GM19099 (cell line): ENCODE data around the gene RHBDF2.

ENCODE experiments used
- POLR2A ChIP-seq: IDR thresholded peaks from 3 replicates; pipeline ENCODE4 v1.6.1; 2011; ENCODE audit warnings: low read depth; ENCODE audit not compliant: insufficient read length; ENCODE audit errors: extremely low read depth

RHBDF2 gene

GRCh38 chr17:76469076-76469990 lies 31.9 kb downstream of the RHBDF2 start:
- TF ChIP-seq POLR2A, result no peak

GRCh38 chr17:76468634-76469010 lies 32.6 kb downstream of the RHBDF2 start:
- TF ChIP-seq POLR2A, result no peak

DNA sequence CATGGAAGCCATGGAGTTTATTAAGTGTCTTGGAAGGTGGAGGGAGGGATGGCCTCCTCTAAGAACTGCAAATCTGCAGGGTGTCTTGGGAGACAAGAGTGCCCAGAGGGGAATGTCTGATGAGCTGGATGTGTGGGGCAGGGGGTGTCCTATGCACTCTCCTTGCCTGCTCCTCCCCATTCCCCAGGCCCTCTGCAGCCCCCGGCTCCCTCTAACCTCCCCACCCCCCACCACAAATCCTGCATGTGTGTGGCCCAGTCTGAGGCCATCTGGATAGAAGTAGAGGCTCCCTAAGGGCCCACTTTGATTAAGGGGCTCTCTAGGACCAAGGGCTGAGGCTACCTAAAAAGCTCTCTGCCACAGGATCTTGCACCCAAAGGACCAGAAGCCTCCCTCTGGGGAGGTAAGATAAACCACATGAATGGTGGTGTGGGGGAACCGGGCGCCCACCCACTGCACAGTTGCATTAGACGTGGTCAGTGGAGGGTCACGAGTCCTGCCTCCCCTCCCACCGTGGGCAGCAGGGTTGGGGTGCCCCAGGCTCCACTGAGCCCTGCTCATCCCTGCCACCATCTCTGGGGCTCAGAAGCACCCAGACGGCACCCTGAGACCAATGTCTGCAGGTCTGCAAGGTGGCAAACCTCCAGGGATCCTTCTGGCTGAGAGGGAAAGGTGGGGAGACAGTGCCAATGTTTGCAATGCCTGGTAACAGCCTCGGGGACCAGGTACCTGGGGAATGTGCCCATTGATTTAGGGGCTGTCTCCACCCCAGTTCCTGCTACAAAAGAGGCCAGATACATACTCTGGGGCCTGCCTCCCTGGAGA lies 33.2 kb downstream of the RHBDF2 start:
- no peak for TF ChIP-seq POLR2A

DNA sequence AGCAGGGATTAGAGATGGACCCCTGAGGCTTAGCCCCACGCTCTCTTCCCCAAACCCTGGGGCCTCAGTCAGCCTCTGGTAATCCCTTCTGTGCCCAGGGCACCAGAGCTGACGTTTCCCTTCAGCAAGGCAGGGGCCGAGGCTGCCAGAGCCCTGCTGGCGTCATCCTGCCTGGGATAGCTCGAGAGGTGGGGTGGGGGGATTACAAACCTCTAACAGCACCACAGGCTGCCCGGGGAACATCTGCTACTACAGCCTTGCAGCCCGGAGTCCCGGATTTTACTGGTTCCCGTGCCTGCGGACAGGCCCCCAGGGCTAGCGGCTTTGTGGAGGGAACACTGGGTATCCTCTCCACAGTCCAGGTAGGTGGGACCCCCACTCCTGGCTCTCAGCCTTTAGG lies 33.9 kb downstream of the RHBDF2 start, which contains the start of gene AANAT:
Gene AANAT (plus strand): TSS at position 238 of the 400 bp plus-strand sequence. CDS start 1,144 bp downstream, outside the sequence.
- TF ChIP-seq POLR2A, result no peak

DNA sequence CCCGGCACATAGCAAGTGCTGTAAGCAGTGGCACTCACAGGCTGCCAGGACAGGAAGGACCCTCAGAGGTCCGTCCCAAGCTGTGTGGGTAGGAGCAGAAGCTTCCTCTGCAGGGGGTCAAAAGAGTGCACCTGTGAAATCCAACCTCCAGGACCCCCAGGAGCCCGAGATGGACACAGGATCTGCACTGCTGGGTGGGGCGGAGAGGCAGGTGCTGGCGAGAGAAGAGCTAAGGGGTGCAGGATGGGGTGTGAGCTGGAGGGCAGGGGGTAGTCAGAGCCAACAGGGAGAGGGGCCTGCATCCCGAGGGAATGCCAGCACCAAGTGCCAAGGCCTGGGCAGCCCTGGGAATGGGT lies 34.5 kb downstream of the RHBDF2 start:
- TF ChIP-seq POLR2A, result no peak

DNA sequence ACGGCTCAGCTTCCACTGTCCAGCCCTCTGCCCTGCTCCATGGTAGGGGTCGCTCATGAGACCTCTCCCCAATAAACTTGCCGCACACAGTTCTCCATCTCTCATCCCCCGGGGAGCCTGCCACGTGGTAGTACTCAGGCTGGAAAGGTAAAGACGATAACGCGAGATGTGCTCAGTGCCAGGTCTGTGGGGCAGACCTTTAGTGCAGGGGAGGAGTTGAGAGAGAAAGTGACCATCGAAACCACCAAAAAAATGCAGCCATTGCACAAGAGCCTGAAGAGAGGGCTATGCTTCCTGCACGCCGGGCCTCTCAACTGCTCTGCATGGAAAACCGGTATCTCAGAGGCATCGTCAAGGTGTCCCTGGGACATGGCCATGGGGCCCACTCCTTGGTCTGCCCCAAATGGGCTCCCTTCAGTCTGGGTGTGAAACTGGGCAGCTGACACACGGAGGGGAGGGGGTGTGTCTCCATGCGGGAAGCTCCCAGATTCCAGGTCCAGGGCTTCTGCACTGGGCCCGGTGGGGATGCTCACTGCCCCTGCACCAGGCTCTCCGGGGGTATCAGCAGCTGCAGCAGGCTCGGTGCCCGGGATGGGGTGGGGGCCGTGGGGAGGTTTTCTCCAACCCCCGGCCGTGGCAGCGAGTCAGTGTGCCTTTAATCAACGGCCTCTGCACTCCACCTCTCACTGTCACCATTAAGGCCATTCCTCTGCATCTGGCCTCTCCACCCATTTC lies 38.5 kb downstream of the RHBDF2 start:
- TF ChIP-seq POLR2A, result no peak

DNA sequence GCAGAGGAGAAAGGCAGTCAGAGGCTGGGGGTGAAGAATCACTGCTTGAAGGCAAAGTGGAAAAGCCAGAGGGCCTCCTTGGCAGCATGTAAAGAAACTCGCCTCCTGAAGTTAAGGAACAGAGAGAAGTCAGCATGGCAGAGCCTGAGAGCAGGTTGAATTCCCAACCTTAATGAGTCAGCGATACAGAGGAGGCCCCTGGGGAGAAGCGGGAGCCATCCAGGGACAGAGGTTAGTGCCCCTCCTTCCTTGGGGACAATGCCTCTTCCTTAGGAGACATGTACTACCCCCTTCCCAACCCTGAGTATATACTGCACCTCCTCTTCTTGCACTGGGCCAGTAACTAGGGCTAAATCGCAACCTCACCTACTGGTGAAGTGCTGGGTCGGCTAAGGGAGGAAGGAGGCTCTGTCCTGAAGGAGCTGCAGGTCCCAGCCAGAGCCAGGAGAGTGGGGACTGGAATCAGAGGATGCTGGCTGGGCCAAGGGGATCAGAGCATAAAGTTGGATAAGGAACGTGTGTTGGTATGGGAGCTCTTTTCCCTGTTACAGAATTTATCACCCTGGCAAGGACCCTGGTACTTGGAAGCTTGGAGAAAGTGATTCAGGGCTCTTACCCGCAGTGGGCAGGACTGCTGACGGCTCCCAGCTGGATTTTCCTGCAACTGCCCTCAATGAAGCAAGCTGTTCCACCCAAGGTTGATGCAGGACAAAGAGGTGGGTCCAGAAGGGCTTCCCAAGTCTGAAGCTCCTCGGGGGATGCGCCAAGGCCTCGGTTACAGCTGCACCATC lies 39.3 kb downstream of the RHBDF2 start:
- no peak for TF ChIP-seq POLR2A

- TF ChIP-seq POLR2A, result no peak
Observed at GRCh38 chr17:76459674-76460073, 41.5 kb downstream of the RHBDF2 start.

- TF ChIP-seq POLR2A, result no peak
Observed at GRCh38 chr17:76458580-76459490, 42.4 kb downstream of the RHBDF2 start.

DNA sequence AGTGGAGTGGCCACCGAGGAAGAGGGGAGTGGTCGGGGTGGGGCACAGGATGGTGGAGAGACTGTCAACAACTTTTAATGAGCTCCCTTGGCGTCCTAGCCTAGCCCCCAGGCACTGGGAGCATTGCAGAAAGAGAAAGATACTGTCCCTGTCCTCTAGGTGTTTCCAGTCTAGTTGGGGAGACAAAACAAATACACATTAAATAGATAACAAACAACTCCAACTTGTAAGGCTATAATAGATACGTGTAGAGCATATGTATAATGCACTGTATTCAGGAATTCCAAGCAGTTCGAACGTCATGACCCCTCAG lies 47.8 kb downstream of the RHBDF2 start:
- no peak for TF ChIP-seq POLR2A

DNA sequence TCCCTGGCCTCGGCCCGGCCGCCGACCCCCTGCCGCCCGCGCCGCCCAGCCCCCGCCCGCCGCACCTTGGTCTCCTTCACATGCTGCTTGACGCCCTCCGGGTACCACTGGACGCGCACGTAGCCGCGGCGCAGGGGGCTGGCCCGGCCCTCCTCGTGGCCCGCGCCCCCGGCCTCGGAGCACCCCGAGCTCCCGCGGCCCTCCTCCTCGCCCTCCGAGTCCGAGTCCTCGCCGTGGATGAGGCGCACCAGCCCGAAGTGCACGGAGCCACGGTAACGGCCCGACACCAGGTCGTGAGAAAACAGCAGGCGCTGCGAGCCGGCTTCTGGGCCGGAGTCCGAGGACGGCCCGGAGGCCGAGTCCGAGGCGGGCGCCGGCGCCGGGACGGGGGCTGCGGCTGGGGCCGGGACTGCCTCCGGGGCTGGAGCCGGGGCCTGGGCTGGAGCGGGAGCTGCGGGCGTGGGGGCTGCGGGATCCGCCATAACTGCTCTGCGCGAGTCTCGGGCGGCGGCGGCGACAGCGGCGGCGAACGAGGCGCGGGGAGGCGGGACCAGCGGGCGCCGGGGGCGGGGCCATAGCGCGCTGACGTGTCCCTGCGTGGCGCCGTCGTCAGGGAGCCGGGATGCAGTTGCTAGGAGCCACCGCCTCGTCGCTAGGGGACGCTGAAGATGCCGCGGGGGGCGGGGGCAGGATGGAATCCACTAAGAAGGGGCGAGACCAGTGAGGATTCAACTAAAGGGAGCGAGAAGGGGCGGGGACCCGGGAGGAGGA lies 48.4 kb downstream of the RHBDF2 start, which contains the start of gene UBE2O:
Gene UBE2O (minus strand): TSS at position 493 of the 771 bp plus-strand sequence. CDS start 11 bp downstream, at position 482.
- peak; percentile 77 for TF ChIP-seq POLR2A

DNA sequence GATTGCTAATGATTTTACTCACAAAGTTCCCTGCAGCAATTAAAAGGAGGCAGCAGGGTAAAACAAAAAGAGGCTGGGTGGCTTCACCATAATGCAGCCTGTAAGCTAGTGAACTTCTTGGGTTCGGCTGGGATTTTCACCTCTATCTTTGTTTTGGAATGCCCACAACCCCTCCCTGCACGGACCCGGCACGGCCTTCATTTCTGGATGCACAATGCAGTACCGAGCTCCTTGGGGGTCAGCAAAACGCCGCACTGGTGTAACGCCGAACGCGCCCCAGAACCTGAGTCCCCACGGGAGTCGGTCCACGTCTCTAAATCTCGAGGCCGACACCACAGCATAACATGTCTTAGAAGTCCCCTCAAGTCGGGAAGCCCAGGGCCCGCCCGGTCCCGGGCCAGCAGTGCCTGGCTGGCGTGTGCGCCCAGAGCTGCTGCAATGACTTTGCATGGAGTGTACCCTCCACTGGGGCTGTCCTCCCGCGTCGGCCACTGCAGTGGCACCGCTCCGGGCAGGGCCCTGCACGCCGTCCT lies 49.0 kb downstream of the RHBDF2 start:
- no peak for TF ChIP-seq POLR2A

DNA sequence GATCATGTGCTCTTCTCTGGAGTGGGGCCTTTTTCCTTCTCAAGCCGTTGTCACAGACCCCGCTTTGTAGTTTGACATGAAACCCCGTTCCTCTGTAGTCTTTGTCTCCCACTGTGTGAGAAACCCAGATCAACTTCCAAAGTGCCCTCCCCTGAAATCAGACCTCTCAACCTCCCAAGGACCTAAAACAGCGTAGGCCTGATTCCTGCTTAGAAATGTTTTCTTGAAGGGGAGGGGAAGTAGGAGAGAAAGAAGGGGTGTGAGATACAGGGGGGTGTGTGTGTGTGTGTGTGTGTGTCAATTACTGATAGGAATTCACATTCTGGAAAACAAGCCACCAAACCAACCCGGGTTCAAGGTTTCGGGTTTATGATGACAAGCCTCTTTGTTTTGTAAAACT lies 49.7 kb downstream of the RHBDF2 start:
- TF ChIP-seq POLR2A, result no peak

GRCh38 chr17:76449126-76449525 lies 52.1 kb downstream of the RHBDF2 start:
- no peak for TF ChIP-seq POLR2A
